Measurements from ENCODE around the gene DGKE.

DGKE gene

DNA sequence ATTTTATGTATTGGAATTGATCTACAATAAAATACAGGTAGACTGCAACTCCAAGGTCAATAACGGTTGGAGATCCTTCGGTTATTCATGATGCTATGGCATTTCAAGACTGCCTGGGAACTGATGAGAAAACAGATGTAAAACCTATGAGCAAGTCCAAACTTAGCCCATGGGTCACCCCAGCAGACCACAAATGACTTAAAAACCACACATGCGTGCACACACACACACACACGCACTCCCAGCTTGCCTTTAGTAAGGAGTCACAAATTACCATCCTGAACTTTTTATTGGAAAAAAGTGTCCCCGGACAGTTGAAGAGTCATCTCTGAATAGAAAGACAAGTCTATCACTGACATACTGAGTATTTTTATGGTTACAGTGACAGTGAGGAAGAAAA lies 53.2 kb downstream of the DGKE start:
- no peak overlapping the region for H3K4me3 ChIP-seq (ENCODE audit: low read length)
- DNase-seq (ENCODE audit: low read depth): peak; percentile 12
- TF ChIP-seq CTCF (conservative IDR thresholded peaks at IDR 0.05; ENCODE audit: low read length): no peak

- H3K4me3 ChIP-seq (ENCODE audit: low read length): no peak overlapping the region
- no peak for DNase-seq (ENCODE audit: low read depth)
- TF ChIP-seq CTCF (conservative IDR thresholded peaks at IDR 0.05; ENCODE audit: low read length): no peak
Observed at GRCh38 chr17:56887552-56888467, 53.9 kb downstream of the DGKE start.

DNA sequence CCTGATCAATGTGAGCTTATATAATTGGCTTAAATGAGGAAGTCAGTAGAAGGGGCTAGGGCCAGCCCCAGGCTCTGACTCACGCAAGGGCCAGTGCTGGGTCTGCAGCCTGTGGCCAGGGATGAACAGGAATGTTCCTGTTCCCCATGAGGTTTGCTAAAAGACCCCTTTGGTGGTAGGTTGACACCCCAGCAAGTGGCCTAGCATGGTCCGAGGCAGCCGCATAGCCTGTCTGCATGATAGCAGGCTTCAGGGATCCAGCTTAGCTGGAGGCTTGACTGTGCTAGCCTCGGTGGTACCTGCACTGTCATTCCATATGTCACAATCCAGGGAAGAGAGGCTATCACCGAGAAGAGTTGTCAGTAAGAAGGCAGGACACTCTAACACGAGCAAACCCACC lies 56.4 kb downstream of the DGKE start:
- TF ChIP-seq CTCF (conservative IDR thresholded peaks at IDR 0.05; ENCODE audit: low read length): no peak
- DNase-seq (ENCODE audit: low read depth): no peak
- H3K4me3 ChIP-seq (ENCODE audit: low read length): no peak overlapping the region

GRCh38 chr17:56890906-56891674 lies 57.1 kb downstream of the DGKE start:
- TF ChIP-seq CTCF (conservative IDR thresholded peaks at IDR 0.05; ENCODE audit: low read length): no peak
- no peak overlapping the region for H3K4me3 ChIP-seq (ENCODE audit: low read length)
- DNase-seq (ENCODE audit: low read depth): no peak

GRCh38 chr17:56891751-56892150 lies 57.8 kb downstream of the DGKE start:
- no peak overlapping the region for H3K4me3 ChIP-seq (ENCODE audit: low read length)
- no peak for DNase-seq (ENCODE audit: low read depth)
- TF ChIP-seq CTCF (conservative IDR thresholded peaks at IDR 0.05; ENCODE audit: low read length): peak; percentile 41

GRCh38 chr17:56892333-56892732 lies 58.4 kb downstream of the DGKE start:
- no peak for TF ChIP-seq CTCF (conservative IDR thresholded peaks at IDR 0.05; ENCODE audit: low read length)
- DNase-seq (ENCODE audit: low read depth): no peak
- no peak overlapping the region for H3K4me3 ChIP-seq (ENCODE audit: low read length)
